K562 (cell line): ENCODE data around the gene TRIM51. TPM values are rescaled to one million over a fixed set of nuclear protein-coding genes. Genes with fewer than 3 reads are reported as not detected.
"Not testable (repeated sequence)": the region's sequence is repeated elsewhere in the genome, so short reads cannot be mapped to it uniquely, and the experiment has no call there.

Experiments used
- ATAC-seq: fragments of 200-7000 bp; cut with Tn5 transposase; 3 replicates; pipeline ENCODE4 v1.9.1; 2020; ENCODE audit warnings: moderate library complexity
- Bru-seq: library from RNA; stranded (reverse); fragments of 400-500 nt; gene quantifications from one replicate; lab custom pipeline; 2021; lab: Mats Ljungman, UMichigan
- BruChase-seq, 2 experiments: library from RNA; stranded (reverse); fragments of 400-500 nt; gene quantifications; one replicate each; lab custom pipeline; 2021; lab: Mats Ljungman, UMichigan
- BruUV-seq: library from RNA; stranded (reverse); fragments of 400-500 nt; replicated peaks from 2 replicates; lab custom pipeline; 2021; lab: Mats Ljungman, UMichigan
- CTCF ChIA-PET: fragments of 300-600 bp; formaldehyde crosslinking; extraction: SDS; loops from one replicate; lab custom pipeline; 2021; ENCODE audit warnings: low intra/inter-chr PET ratio; lab: Yijun Ruan, JAX
- POLR2A ChIA-PET: fragments of 300-600, 350-650 bp; sonication (Branson Sonifier 250); formaldehyde crosslinking; extraction: SDS; loops from one replicate; lab custom pipeline; 2021; ENCODE audit warnings: antibody characterized with exemption, inconsistent platforms; lab: Yijun Ruan, JAX
- DNase-seq, 4 experiments: peaks; one replicate each; pipeline versions ENCODE4 v3.0.0 to v3.0.0-alpha.2; 2011 to 2018; ENCODE audit warnings: low spot score in 3 of 4, mixed read lengths in 3 of 4; ENCODE audit errors: extremely low read depth in 1 of 4
- FAIRE-seq: peaks from 2 replicates; lab custom pipeline; 2011; peaks lifted over from hg19 to GRCh38; lab: Jason Lieb, UNC
- H2AFZ ChIP-seq: 2 replicates; pipeline ENCODE4 v1.6.0; 2011; ENCODE audit warnings: low read depth, low read length, control low read depth, inconsistent platforms
- H3K27ac ChIP-seq: fragments of 200-600 bp; 3 replicates; pipeline ENCODE4 v1.8.0; 2011; ENCODE audit warnings: low read depth, mild to moderate bottlenecking, control low read depth, inconsistent platforms, low read length, moderate library complexity, mixed read lengths; ENCODE audit errors: extremely low read depth
- H3K27me3 ChIP-seq, 2 experiments: fragments of 300-600 bp in 1 of 2; 2 replicates in 1 of 2; 3 replicates in 1 of 2; pipeline versions ENCODE4 v1.6.0 to v1.8.0; 2011; ENCODE audit warnings: inconsistent platforms in 2 of 2, low read length in 2 of 2, mild to moderate bottlenecking in 1 of 2, mixed read lengths in 1 of 2, moderate library complexity in 1 of 2; ENCODE audit not compliant: control insufficient read depth in 2 of 2, insufficient read depth in 2 of 2
- H3K36me3 ChIP-seq: fragments of 300-600 bp; 3 replicates; pipeline ENCODE4 v1.8.0; 2011; ENCODE audit warnings: mild to moderate bottlenecking, low read length, inconsistent platforms; ENCODE audit not compliant: control insufficient read depth, insufficient read depth
- H3K4me1 ChIP-seq, 2 experiments: fragments of 200-600 bp in 1 of 2; replicated peaks in 1 of 2; 2 replicates in 1 of 2; 3 replicates in 1 of 2; pipeline versions ENCODE4 v1.5.1 to v1.8.0; 2011; ENCODE audit warnings: inconsistent platforms in 2 of 2, low read length in 2 of 2, mild to moderate bottlenecking in 1 of 2, mixed read lengths in 1 of 2, moderate library complexity in 1 of 2; ENCODE audit not compliant: control insufficient read depth in 2 of 2, insufficient read depth in 2 of 2
- H3K4me2 ChIP-seq: 2 replicates; pipeline ENCODE4 v1.6.1; 2011; ENCODE audit warnings: low read length, control low read depth, inconsistent platforms, mixed read lengths; ENCODE audit not compliant: insufficient read depth
- H3K4me3 ChIP-seq: fragments of 200-600 bp; sonication (generic), shearing (Covaris generic); 2 replicates; pipeline ENCODE4 v1.5.1; 2016; ENCODE audit warnings: control low read depth, inconsistent platforms
- H3K79me2 ChIP-seq: fragments of 200-600 bp; 3 replicates; pipeline ENCODE4 v1.8.0; 2011; ENCODE audit warnings: low read length, inconsistent platforms; ENCODE audit not compliant: control insufficient read depth, insufficient read depth
- H3K9ac ChIP-seq, 2 experiments: 2 replicates each; pipeline versions ENCODE4 v1.6.0 to v1.6.1; 2011; ENCODE audit warnings: low read depth in 2 of 2, low read length in 2 of 2, control low read depth in 1 of 2, inconsistent platforms in 1 of 2, mild to moderate bottlenecking in 1 of 2, mixed read lengths in 1 of 2; ENCODE audit not compliant: insufficient read depth in 1 of 2
- H3K9me1 ChIP-seq: one replicate; pipeline ENCODE4 v1.6.0; 2011; ENCODE audit warnings: inconsistent platforms, mild to moderate bottlenecking, low read length, moderate library complexity; ENCODE audit not compliant: control insufficient read depth, insufficient read depth
- H3K9me3 ChIP-seq: replicated peaks from 2 replicates; pipeline ENCODE4 v1.5.1; 2011; ENCODE audit warnings: low read depth, low read length, inconsistent platforms; ENCODE audit not compliant: control insufficient read depth, insufficient read depth
- H4K20me1 ChIP-seq: replicated peaks from 2 replicates; pipeline ENCODE4 v1.6.1; 2011; ENCODE audit warnings: low read length, inconsistent platforms, mixed read lengths; ENCODE audit not compliant: control insufficient read depth, insufficient read depth
- WGBS: fragments of 100-300 bp; shearing (Covaris generic); methylation state at CpG from one replicate; pipeline ENCODE4 v1.1.6; 2016; ENCODE audit warnings: low coverage, mixed read lengths; ENCODE audit not compliant: insufficient coverage; ENCODE audit errors: missing lambda C conversion rate; 5-methylcytosine and 5-hydroxymethylcytosine counted together
- in situ Hi-C: fragments of 300-500 bp; cut with MboI; formaldehyde crosslinking; loops from 4 replicates; pipeline ENCODE4 v1.15.0; 2018; ENCODE audit warnings: inconsistent platforms, mixed read lengths
- intact Hi-C: fragments of 100-400 bp; cut with micrococcal nuclease; formaldehyde crosslinking; loops from 2 replicates; pipeline ENCODE4 v1.14.2; 2022
- long read RNA-seq, 3 experiments: library from polyadenylated mRNA in 2 of 3; library from RNA in 1 of 3; unstranded in 2 of 3; stranded (forward) in 1 of 3; transcript quantifications; one replicate each; pipeline ENCODE4 v2.0.0, GENCODE V29; 2019 to 2022
- polyA minus RNA-seq, 3 experiments: library from RNA; depleted of rRNA, polyadenylated mRNA; stranded (reverse); fragments of >200 nt; gene quantifications; 2 replicates each; pipeline ENCODE4 v1.2.3, GENCODE V29; 2011
- polyA plus RNA-seq, 8 experiments: library from polyadenylated mRNA; depleted of rRNA in 4 of 8; stranded (reverse) in 5 of 8; unstranded in 3 of 8; fragments of >200 nt; fragmentation: Nextera tagmentation in 2 of 8; fragmentation: Illumina TruSeq in 1 of 8; extraction: Ambion mirVana in 2 of 8; extraction: Trizol in 1 of 8; gene quantifications; 2 replicates each; pipeline versions ENCODE4 v1.2.1 to v1.2.3, GENCODE V29; 2011 to 2014; ENCODE audit warnings: inconsistent platforms in 1 of 8, missing spikeins in 1 of 8
- total RNA-seq, 7 experiments: library from RNA; depleted of rRNA in 6 of 7; stranded (reverse); fragments of >200 nt in 6 of 7; fragmentation: Illumina TruSeq in 2 of 7; extraction: Trizol in 2 of 7; gene quantifications; 2 replicates each; pipeline versions ENCODE4 v1.2.1 to v1.2.3, GENCODE V29; 2011 to 2021; ENCODE audit warnings: low replicate concordance in 1 of 7

The TRIM51 gene, protein sequence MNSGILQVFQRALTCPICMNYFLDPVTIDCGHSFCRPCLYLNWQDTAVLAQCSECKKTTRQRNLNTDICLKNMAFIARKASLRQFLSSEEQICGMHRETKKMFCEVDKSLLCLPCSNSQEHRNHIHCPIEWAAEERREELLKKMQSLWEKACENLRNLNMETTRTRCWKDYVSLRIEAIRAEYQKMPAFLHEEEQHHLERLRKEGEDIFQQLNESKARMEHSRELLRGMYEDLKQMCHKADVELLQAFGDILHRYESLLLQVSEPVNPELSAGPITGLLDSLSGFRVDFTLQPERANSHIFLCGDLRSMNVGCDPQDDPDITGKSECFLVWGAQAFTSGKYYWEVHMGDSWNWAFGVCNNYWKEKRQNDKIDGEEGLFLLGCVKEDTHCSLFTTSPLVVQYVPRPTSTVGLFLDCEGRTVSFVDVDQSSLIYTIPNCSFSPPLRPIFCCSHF
- total RNA-seq (2011; cell fraction: chromatin; rRNA removed; ENCODE audit: low replicate concordance): not detected in 2 replicates
- not detected in 2 replicates for total RNA-seq (2011; cell fraction: nucleolus; rRNA removed)
- not detected in 2 replicates for total RNA-seq (2011; cell fraction: nucleoplasm; rRNA removed)
- total RNA-seq (2014; rRNA removed): not detected in 2 replicates
- total RNA-seq (2014; rRNA removed; fragmentation: Illumina TruSeq; extraction: Trizol): not detected in 2 replicates
- total RNA-seq (2015; rRNA removed; fragmentation: Illumina TruSeq; extraction: Trizol): not detected in 2 replicates
- not detected in 2 replicates for total RNA-seq (2021)
- polyA plus RNA-seq (2011; rRNA removed): not detected in 2 replicates
- polyA plus RNA-seq (2011; cell fraction: cytosol; rRNA removed): not detected in 2 replicates
- polyA plus RNA-seq (2011; cell fraction: nucleus; rRNA removed): not detected in 2 replicates
- not detected in 2 replicates for polyA plus RNA-seq (2012)
- polyA plus RNA-seq (2014; fragmentation: Illumina TruSeq; extraction: Trizol): not detected in 2 replicates
- not detected for polyA plus RNA-seq (2014; fragmentation: Nextera tagmentation; extraction: Ambion mirVana)
- polyA plus RNA-seq (2014; rRNA removed): not detected in 2 replicates
- polyA minus RNA-seq (2011; rRNA and poly(A)+ RNA removed): not detected in 2 replicates
- polyA minus RNA-seq (2011; cell fraction: cytosol; rRNA and poly(A)+ RNA removed): not detected in 2 replicates
- not detected in 2 replicates for polyA minus RNA-seq (2011; cell fraction: nucleus; rRNA and poly(A)+ RNA removed)
- Bru-seq, nascent RNA: not detected
- not detected for BruChase-seq, experiment 1, labeled RNA remaining after a 2-hour chase
- not detected for BruChase-seq, experiment 2, labeled RNA remaining after a 6-hour chase
- long read RNA-seq, experiment 1: 0 reads
- long read RNA-seq, experiment 2: 0 reads
- long read RNA-seq, experiment 3: 0 reads

DNA sequence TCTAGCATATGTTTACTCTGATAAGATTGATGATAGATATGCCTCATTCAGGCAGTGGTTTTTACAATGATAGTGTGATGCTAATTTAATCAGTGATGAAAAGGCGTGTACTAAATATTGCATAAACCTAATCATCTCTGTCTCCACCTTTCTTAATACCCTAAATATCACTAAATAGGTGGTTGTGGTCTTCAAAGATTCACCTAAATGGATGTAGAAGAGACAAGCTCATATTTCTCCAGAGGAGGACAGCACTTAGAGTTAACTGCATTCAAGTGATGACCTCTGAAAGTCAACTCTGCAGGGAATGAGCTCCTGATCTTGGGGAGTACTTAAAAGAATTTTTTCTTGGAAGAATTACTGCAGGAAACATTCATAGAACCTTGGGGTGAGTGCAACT is at the start of gene TRIM51:
Gene TRIM51, plus strand, starts transcription at position 301 of the 400 bp plus-strand sequence. CDS start 2,132 bp downstream, outside the sequence.
- H4K20me1 ChIP-seq, H3K9me3 ChIP-seq, H3K27me3 ChIP-seq, H3K27ac ChIP-seq, in situ Hi-C loops, H3K9me1 ChIP-seq, H3K4me3 ChIP-seq, H3K36me3 ChIP-seq, CTCF ChIA-PET, H3K79me2 ChIP-seq, POLR2A ChIA-PET, FAIRE-seq, H3K4me1 ChIP-seq, DNase-seq, BruUV-seq, ATAC-seq, H3K4me2 ChIP-seq, intact Hi-C loops, H3K9ac ChIP-seq, H2AFZ ChIP-seq: not testable (repeated sequence)
- no CpG with 5 or more reads among the region's 1 CpG for WGBS
